ENCODE data around the gene MSI2. TPM values are rescaled to one million over a fixed set of nuclear protein-coding genes. Genes with fewer than 3 reads are reported as not detected.
A peak's percentile ranks its signal among the peaks of the same experiment; 100 is the strongest.

Gene MSI2
- total and polyA plus RNA-seq, 2 experiments from 2014 or later = 18.9 to 41.8 TPM

- peaks cover 15% of the 10 kb centered on the region for H3K4me1 ChIP-seq (ENCODE audit: insufficient read depth)
- TF ChIP-seq EZH2phosphoT487 (IDR thresholded peaks at IDR 0.05; ENCODE audit: unreplicated experiment) (no peak), STAT1 (IDR thresholded peaks at IDR 0.05; ENCODE audit: unreplicated experiment) (no peak), NANOG (IDR thresholded peaks at IDR 0.05; ENCODE audit: borderline replicate concordance) (no peak), CREB1 (CRISPR knock-in tag; IDR thresholded peaks at IDR 0.05; ENCODE audit: low read depth) (no peak), EZH2 (IDR thresholded peaks at IDR 0.05; ENCODE audit: low read depth, unreplicated experiment) (no peak)
- TF ChIP-seq, protein P1, sequence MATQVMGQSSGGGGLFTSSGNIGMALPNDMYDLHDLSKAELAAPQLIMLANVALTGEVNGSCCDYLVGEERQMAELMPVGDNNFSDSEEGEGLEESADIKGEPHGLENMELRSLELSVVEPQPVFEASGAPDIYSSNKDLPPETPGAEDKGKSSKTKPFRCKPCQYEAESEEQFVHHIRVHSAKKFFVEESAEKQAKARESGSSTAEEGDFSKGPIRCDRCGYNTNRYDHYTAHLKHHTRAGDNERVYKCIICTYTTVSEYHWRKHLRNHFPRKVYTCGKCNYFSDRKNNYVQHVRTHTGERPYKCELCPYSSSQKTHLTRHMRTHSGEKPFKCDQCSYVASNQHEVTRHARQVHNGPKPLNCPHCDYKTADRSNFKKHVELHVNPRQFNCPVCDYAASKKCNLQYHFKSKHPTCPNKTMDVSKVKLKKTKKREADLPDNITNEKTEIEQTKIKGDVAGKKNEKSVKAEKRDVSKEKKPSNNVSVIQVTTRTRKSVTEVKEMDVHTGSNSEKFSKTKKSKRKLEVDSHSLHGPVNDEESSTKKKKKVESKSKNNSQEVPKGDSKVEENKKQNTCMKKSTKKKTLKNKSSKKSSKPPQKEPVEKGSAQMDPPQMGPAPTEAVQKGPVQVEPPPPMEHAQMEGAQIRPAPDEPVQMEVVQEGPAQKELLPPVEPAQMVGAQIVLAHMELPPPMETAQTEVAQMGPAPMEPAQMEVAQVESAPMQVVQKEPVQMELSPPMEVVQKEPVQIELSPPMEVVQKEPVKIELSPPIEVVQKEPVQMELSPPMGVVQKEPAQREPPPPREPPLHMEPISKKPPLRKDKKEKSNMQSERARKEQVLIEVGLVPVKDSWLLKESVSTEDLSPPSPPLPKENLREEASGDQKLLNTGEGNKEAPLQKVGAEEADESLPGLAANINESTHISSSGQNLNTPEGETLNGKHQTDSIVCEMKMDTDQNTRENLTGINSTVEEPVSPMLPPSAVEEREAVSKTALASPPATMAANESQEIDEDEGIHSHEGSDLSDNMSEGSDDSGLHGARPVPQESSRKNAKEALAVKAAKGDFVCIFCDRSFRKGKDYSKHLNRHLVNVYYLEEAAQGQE (IDR thresholded peaks at IDR 0.05; ENCODE audit: unreplicated experiment) = no peak
- TF ChIP-seq, protein P2, sequence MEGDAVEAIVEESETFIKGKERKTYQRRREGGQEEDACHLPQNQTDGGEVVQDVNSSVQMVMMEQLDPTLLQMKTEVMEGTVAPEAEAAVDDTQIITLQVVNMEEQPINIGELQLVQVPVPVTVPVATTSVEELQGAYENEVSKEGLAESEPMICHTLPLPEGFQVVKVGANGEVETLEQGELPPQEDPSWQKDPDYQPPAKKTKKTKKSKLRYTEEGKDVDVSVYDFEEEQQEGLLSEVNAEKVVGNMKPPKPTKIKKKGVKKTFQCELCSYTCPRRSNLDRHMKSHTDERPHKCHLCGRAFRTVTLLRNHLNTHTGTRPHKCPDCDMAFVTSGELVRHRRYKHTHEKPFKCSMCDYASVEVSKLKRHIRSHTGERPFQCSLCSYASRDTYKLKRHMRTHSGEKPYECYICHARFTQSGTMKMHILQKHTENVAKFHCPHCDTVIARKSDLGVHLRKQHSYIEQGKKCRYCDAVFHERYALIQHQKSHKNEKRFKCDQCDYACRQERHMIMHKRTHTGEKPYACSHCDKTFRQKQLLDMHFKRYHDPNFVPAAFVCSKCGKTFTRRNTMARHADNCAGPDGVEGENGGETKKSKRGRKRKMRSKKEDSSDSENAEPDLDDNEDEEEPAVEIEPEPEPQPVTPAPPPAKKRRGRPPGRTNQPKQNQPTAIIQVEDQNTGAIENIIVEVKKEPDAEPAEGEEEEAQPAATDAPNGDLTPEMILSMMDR (conservative IDR thresholded peaks at IDR 0.05; ENCODE audit: low read depth in 2 of 2) = no peak
- H3K36me3 Mint-ChIP-seq (ENCODE audit: low read depth) = no peaks in the 10 kb centered on the region
- H3K27ac ChIP-seq (ENCODE audit: low read depth) = no peak overlapping the region
- H3K9me2 ChIP-seq (ENCODE audit: insufficient read depth) = no peaks in the 10 kb centered on the region
- H3K4me3 ChIP-seq = no peak overlapping the region
- H3K4me1 Mint-ChIP-seq = peaks cover 32% of the 10 kb centered on the region
- H3K27me3 Mint-ChIP-seq (ENCODE audit: insufficient read depth, low read depth, poor library complexity) = peaks cover 3% of the 10 kb centered on the region
- H3K36me3 ChIP-seq (ENCODE audit: insufficient read depth) = no peaks in the 10 kb centered on the region
- H3K9me3 Mint-ChIP-seq = no peaks in the 10 kb centered on the region; the same call in 2 of the 3 replicates
- DNase-seq (ENCODE audit: low spot score) = no peak
- no peak overlapping the region for H2AFZ ChIP-seq
- no peak overlapping the region for H3K4me2 ChIP-seq
- no peak overlapping the region for H3K4me3 Mint-ChIP-seq
- no peaks in the 10 kb centered on the region for H3K79me2 ChIP-seq (replicated peaks; ENCODE audit: insufficient read depth)
- H4K20me1 ChIP-seq (replicated peaks; ENCODE audit: insufficient read depth) = no peaks in the 10 kb centered on the region
- no peak overlapping the region for H3K27ac Mint-ChIP-seq
- ATAC-seq = no peak
- no peaks in the 10 kb centered on the region for H3F3A ChIP-seq (replicated peaks; ENCODE audit: low read depth)
- H3K27me3 ChIP-seq (ENCODE audit: insufficient read depth) = no peaks in the 10 kb centered on the region
Observed at GRCh38 chr17:57576744-57577143, 320.4 kb downstream of the MSI2 start.

DNA sequence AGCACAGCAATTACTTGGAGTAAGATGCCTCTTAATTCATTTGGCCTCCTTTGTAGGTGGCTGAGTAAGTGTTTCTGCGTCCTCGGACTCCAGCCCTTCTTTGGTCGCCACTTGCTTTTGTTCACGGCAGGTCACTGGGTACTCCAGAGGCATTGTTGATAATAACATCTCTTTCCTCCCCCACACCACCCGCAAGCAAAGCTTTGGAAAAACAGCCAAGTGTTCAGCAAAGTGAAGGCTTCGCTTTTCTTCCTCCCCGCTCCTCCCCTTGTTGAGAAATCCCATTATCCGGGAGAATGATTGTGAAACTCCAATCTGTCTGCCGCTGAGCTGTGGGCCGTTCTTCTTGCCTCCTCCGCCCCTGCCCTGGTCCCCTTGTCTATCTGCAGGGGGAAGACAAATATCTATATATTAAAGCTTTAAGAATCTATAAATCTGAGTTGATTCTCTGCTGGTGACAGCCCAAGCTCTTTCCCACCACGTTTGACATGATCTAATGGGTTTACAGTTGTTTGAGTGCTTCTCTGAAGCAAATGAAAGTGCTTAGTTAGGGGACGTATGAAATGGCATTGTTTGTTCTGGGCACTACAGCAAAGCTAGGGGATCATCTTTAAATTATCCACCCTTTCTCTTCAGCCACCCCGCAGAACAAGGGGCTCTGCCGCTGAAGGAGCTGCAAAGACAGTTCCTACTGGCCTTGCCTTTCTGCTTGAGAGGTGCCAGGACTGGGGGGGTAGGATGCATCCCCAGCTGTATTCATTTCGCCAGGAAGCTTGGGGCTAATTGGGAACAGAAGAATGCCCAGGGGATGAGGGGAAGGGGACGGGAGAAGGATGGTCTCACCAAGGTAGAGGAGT is 321.7 kb downstream of the MSI2 start:
- Histone ChIP-seq H3K9me2 (ENCODE audit: insufficient read depth) (no peaks in the 10 kb centered on the region), H2AFZ (no peak overlapping the region), H3K36me3 (ENCODE audit: insufficient read depth) (no peaks in the 10 kb centered on the region), H3K27me3 (ENCODE audit: insufficient read depth) (no peaks in the 10 kb centered on the region), H3K79me2 (replicated peaks; ENCODE audit: insufficient read depth) (no peaks in the 10 kb centered on the region), H4K20me1 (replicated peaks; ENCODE audit: insufficient read depth) (no peaks in the 10 kb centered on the region), H3K4me2 (peak overlapping the region; percentile 49), H3K4me1 (ENCODE audit: insufficient read depth) (peaks cover 15% of the 10 kb centered on the region), H3K4me3 (no peak overlapping the region), H3K27ac (ENCODE audit: low read depth) (peak overlapping the region; percentile 26; the same call in 1 of the 2 replicates), H3F3A (replicated peaks; ENCODE audit: low read depth) (no peaks in the 10 kb centered on the region)
- peaks cover 34% of the 10 kb centered on the region for H3K4me1 Mint-ChIP-seq
- DNase-seq (ENCODE audit: low spot score) (no peak), ATAC-seq (peak; percentile 57)
- peaks cover 3% of the 10 kb centered on the region for H3K27me3 Mint-ChIP-seq (ENCODE audit: insufficient read depth, low read depth, poor library complexity)
- TF ChIP-seq EZH2 (IDR thresholded peaks at IDR 0.05; ENCODE audit: low read depth, unreplicated experiment) (no peak), JUNB (IDR thresholded peaks at IDR 0.05; ENCODE audit: unreplicated experiment) (peak; percentile 80), POLR2AphosphoS5 (IDR thresholded peaks at IDR 0.05; ENCODE audit: low read depth) (no peak), CREB1 (CRISPR knock-in tag; IDR thresholded peaks at IDR 0.05; ENCODE audit: low read depth) (no peak)
- TF ChIP-seq, protein P1 (IDR thresholded peaks at IDR 0.05; ENCODE audit: unreplicated experiment) = no peak
- no peaks in the 10 kb centered on the region; the same call in 2 of the 3 replicates for H3K9me3 Mint-ChIP-seq
- no peak overlapping the region for H3K4me3 Mint-ChIP-seq
- H3K36me3 Mint-ChIP-seq (ENCODE audit: low read depth) = no peaks in the 10 kb centered on the region
- 0 out of 2 replicates have a peak overlapping the region, but pooled peaks have one; percentile 7 for H3K27ac Mint-ChIP-seq

All from GM23338 (cell line).